Measurements from ENCODE around the gene B3GNT4.
A peak's percentile ranks its signal among the peaks of the same experiment; 100 is the strongest.
"Not testable (repeated sequence)": the region's sequence is repeated elsewhere in the genome, so short reads cannot be mapped to it uniquely, and the experiment has no call there.

Gene B3GNT4

DNA sequence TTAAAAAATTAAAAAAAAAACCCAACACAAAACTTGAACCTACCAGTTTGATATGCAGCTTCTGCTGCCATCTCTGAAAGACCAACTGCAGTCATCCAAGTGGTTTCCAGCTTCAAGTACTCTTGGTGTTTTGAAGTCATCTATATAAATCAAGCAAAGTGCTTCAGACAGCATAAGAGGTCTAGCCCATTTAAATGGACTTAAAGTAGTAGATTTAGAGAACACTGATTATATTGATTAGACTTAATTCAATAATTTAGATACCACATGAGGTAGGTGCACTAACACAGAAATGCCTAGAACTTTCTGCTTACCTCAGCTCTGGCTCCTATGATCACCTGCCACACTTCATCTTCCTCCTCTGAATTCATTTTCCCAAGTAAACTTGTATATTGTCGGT lies 12.9 kb downstream of the B3GNT4 start:
- no peak for DNase-seq (ENCODE audit: low read depth)

DNA sequence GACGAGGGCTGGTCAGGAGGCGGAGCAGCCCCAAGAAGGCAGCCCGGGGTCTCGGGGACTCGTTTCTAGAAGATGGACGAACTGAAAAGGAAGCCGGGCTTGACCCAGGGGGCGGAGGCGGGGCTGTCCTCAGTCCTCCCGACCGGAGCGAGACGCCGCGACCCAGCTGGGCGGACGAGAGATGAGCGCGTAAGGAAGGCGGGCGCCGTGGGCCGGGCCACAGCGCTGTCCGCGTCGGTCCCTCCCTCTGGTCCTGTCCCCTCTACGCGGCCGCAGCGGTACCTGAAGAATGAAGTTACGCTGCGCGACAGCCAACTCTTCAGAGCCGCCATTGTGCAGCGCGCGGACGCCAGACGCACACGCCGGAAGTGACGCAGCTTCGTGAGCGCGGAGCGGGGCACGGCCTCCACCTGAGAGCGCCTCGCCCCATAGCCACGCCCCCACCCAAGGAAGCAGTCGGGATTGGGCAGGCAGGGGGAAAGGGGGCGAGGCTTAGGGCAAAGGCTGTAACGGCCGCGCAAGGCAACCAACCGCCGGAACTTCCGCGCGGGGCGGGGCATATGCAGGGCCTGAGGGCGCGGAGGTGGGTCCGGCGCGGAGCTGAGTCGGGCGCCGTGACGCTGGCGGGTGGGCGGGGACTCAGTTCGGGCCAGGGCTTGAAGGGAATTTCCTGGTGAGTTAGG lies 22.3 kb downstream of the B3GNT4 start, which contains the start of gene DIABLO:
TSS of gene DIABLO (minus strand) at position 370 of the 683 bp plus-strand sequence. CDS start at position 332, 38 bp downstream.
- peak; percentile 93 for DNase-seq (ENCODE audit: low read depth)

DNA sequence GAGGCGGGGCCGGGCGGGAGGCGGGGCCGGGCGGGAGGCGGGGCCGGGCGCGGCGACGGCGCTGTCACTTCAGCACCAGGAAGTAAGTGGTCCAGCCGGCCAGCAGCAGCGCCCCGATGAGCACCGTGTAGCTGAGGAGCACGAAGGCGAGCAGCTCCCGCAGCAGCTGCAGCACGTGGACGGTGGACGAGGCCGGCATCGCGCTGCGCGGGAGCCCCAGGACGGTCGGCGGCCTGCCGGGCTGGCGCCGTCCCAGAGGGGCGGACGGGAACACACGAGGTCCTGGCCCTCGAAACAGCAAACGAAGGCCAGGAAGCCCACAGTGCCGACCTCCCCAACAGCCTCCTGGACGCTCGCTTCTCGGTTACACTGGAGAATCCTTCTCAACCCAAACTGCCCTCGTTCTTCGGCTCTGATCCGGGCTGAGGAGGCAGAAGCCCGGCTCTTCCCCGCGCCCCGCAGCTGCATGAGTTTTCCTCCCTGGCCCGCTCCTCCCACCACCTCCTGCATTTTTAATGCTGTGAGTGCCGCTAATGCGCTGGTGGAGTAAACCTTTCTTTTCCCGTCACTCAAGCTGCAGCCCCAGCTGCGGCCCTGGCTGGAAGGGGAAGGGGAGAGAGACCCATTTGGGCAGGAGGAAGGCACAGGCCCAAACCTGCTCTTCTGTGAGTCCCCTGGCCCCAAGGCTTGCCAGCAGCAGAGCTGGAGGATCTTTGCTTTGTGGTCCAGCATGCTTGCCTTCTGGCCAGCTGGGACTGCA lies 23.0 kb downstream of the B3GNT4 start:
- DNase-seq (ENCODE audit: low read depth): no peak

DNA sequence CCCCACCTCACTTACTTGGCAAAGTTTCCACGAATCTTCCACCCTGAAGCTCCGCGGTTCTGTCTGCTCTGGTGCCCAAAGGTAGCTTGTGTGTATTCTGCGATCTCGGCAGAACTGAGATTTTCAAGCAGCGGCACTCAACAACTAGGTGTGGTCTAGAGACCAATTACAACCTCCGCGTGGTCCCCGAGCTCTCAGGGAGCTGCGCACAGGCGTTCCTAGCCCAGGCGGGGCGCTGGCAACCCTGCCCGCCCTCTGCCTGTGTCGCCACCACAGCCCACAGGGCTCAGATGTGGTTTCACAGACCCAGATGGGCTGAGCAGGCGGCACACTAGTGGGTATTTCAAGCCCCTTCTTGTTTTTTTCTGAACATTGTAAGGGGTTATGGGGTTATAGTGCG lies 23.8 kb downstream of the B3GNT4 start:
- no peak for DNase-seq (ENCODE audit: low read depth)

DNA sequence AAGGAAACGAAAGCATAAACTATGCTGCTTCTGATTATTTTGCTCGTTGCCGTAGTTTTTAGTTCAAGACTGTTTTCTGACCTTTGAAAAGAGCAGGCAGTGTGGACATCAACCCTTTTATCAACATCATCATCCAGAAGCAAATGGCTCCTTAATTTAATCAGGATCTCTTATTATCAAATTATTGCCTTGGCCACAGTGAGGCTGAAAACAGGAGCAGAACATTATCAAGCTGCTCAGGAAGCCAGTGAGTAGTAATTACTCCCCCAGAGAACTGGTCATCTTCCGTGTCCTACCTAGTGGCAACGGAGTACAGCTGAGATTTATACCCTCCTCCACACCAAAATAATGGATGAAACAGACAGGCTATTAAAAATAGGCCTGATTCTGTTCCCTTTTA lies 24.6 kb downstream of the B3GNT4 start:
- no peak for DNase-seq (ENCODE audit: low read depth)

DNA sequence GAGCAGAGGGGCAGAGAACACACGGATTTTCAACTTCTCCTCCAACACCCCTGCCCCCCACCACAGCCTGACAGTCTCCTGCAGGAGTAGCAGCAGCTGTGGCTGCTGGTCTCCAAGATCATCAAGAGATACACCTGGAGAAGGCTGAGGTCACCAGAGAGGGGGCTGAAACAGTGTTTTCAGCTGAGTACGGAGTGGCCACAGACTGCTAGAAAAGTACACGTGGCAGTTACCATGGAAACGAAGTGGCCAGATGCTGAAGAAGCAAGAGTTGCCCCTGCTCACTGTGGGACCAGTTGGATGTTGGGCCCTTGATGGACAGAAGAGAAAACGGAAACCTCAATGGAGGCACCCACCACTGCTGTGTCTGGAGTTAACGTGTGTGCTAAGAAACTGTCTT lies 27.3 kb downstream of the B3GNT4 start:
- no peak for DNase-seq (ENCODE audit: low read depth)

DNA sequence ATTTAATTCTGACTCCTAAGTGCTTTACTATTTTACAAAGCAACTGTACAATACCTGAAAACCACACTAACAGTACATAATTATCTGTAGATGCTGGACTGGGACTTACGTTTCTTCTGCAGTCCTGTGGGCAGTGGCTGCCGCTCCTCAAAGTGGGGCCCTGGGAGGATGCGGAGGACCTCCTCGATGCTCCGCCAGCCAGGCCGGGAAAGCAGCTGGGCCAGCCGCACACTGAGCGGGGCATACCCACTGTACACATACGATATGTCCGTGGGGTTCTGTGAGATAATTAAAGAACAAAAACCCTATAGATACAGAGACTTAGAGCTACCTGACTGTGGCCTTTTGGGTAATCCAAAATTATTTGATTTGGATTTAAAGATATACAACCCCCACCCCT lies 29.2 kb downstream of the B3GNT4 start:
- no peak for DNase-seq (ENCODE audit: low read depth)

DNA sequence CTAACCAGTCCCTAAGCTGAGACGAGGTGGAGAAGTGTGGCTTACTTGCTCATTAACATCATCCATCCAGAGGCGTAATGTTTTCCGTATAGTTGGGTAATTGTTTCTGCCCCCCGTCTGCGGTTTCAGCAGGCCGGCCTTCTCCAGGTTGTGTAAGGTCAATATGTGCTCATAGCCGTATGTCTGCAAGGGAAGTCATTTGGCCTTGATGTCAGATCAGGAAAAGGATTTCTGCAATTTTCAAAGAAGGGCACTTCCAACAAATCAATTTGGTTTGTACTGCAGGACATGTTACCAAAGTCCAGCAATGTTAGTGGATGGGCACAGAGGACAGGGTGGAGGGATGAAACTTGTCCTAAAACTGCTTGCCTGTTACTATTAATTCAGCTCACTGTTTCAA lies 32.2 kb downstream of the B3GNT4 start:
- no peak for DNase-seq (ENCODE audit: low read depth)

DNA sequence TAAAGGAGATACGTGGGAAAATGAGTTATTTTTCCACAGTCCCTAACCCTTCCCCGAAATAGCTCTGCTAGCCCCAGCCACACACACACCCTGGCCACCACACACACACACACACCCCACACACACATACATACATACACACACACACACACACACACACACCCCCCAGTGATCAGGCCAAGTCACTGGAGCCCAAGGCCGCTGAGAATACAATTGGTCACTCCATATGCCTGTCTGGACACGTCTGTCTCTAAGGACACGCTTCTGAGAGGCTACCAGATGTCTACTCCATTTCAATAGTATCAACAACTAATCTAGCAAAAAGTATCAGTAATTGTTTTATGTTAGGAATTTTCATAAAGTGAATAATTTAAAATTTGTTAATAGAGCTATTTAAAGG lies 35.4 kb downstream of the B3GNT4 start:
- no peak for DNase-seq (ENCODE audit: low read depth)

DNA sequence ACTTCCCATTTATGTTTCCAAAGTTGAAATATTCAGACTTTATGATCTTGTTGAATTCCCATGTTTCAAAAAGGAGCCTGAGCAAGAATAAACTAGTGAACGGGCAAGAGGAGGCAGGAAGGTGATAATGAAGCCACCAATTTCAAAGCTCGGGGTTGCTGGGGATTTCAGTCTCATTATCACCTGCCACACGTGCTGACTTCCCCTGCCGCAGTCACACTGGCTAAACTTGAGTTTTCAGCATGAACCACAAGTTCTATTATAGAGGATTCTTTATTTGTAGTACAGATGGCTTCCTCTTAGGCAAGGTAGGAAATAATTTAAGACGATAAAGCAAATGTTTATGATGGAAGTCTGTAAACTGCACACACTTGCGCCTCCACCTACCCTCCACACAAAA lies 40.5 kb downstream of the B3GNT4 start:
- no peak for DNase-seq (ENCODE audit: low read depth)

DNA sequence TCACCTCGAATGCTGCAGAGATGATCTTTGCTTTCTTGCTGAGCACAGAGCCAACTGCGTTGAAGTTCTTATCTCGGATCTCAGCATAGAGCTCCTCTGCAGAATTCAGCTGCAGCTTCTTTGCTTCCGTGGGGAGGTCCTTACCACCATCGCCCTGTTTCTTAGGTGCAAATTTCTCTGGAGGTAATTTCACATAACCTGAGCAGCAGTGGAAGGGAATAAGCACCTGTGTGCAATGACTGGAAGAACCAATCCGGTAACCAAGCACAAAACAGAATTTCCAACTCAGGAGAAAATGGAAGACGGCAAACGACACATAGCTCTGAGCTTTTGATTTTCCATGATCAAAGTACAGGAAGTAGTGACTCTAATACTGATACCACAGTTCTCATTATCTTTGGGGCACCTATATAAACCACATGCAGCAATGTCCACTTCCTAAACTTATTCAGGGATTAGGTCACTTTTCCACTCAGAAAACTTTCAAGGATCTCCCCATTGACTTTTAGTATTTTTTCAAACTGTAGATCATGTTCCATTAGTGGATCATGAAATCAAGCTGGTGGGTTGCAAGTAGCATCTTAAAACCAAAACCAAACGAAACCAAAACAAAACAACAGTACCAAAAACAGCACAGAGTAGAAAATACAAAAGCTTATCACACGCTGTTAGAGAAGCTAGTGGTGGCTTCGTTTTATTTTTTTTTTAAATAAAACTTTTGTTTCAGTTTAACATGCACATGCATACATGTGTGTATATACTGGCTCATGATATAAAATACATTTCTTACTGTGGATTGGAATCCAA lies 41.3 kb downstream of the B3GNT4 start:
- DNase-seq (ENCODE audit: low read depth): no peak

DNA sequence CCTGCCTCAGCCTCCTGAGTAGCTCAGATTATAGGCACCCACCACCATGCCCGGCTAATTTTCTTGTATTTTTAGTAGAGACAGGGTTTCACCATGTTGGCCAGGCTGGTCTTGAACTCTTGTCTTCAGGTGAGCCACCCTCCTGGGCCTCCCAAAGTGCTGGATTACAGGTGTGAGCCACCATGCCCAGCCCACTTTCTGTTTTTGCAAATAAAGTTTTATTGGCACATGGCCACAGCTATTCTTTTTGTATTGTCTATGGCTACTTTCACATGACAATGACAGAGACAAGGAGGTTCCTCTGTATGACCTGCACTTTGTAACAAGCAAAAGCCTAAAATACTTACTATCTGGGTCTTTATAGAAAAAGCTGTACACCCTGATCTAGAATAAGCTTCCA lies 42.0 kb downstream of the B3GNT4 start:
- DNase-seq (ENCODE audit: low read depth): no peak

DNA sequence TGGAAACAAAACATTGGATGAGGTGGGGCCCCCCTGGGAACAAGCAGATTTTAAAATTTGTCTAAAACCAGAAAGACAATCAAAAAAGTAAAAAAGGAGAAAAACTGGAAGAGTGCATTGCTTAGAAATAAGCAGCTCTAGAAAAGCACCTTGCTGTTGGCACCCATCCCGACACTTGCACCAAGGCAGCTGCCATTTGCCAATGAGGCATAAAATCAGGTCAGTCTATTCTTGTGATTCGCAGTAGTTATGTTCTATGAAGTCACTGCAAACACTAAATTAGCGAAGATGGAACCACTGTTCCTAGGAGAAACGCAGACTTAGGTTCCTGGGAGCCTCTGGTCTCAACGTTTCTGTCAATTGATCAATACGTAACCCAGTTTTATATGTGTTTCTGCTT lies 46.5 kb downstream of the B3GNT4 start:
- no peak for DNase-seq (ENCODE audit: low read depth)

DNA sequence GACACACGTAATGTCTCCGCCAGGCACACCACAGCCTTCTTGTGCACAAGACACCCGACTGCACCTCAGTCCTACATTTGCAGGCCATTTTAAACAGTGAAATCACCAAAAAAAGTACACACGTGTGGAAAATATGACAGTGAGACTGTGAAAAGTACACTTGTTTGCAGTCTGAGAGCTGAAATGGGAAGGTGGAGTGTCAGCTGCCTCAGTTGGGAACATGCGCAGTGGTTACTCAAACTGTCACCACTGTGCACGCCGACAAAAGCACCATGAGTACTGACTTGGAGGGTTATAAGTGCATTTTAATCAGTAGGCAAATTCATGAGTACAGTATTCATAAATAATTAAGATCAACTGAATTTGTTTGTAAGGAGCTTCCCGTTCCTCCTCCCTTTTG lies 47.0 kb downstream of the B3GNT4 start:
- no peak for DNase-seq (ENCODE audit: low read depth)

DNA sequence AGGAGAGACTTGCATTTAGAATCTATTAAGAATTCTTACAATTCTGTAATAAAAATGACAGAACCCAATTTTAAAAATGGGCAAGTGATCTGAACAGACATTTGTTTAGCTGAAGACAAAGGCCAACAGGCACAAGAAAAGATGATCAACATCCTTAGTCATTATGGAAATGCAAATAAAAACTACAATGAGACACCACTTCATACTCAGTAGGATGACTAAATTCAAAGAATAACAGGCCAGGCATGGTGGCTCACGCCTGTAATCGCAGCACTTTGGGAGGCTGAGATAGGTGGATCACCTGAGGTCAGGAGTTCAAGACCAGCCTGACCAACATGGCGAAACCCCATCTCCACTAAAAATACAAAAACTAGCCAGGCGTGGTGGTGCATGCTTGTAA lies 55.0 kb downstream of the B3GNT4 start:
- not testable (repeated sequence) for DNase-seq (ENCODE audit: low read depth)

Measured in GM04503 (cell line).